ENCODE data around the gene PNMA5. TPM values are rescaled to one million over a fixed set of nuclear protein-coding genes. Genes with fewer than 3 reads are reported as not detected.

The PNMA5 gene
- total and polyA plus RNA-seq, 7 donors: not detected

- TF ChIP-seq, protein P1, sequence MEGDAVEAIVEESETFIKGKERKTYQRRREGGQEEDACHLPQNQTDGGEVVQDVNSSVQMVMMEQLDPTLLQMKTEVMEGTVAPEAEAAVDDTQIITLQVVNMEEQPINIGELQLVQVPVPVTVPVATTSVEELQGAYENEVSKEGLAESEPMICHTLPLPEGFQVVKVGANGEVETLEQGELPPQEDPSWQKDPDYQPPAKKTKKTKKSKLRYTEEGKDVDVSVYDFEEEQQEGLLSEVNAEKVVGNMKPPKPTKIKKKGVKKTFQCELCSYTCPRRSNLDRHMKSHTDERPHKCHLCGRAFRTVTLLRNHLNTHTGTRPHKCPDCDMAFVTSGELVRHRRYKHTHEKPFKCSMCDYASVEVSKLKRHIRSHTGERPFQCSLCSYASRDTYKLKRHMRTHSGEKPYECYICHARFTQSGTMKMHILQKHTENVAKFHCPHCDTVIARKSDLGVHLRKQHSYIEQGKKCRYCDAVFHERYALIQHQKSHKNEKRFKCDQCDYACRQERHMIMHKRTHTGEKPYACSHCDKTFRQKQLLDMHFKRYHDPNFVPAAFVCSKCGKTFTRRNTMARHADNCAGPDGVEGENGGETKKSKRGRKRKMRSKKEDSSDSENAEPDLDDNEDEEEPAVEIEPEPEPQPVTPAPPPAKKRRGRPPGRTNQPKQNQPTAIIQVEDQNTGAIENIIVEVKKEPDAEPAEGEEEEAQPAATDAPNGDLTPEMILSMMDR (IDR thresholded peaks at IDR 0.05): no peak
- Histone ChIP-seq H3K36me3 (ENCODE audit: insufficient read depth in 1 of 2, low read depth in 1 of 2) (peaks cover 0 to 5% of the 10 kb centered on the region in 2 donors), H3K4me3 (no peak overlapping the region), H3K27ac (no peak overlapping the region), H3K4me1 (no peaks in the 10 kb centered on the region), H3K27me3 (ENCODE audit: insufficient read depth in 3 of 3, low read length in 2 of 3) (no peaks in the 10 kb centered on the region), H3K9me3 (no peaks in the 10 kb centered on the region)
- no peak for DNase-seq
- 84 to 95% (median 95%) methylated on average over 10 to 11 of the region's 11 CpGs for WGBS, 3 donors
- intact Hi-C loops (cut with DNase I): loop anchor here in 1 of 2 donors (10.0 kb wide), 1 partner anchor 720 kb away; no protein-coding TSS in a partner anchor
- no peak for ATAC-seq
Observed at GRCh38 chrX:152945021-152945979, 48.6 kb downstream of the PNMA5 start.

GRCh38 chrX:152943826-152944225, 50.1 kb downstream of the PNMA5 start:
- H3K9me3 ChIP-seq: no peaks in the 10 kb centered on the region
- TF ChIP-seq, protein P1 (IDR thresholded peaks at IDR 0.05): no peak
- ATAC-seq (no peak), DNase-seq (no peak)
- no peak overlapping the region for H3K4me3 ChIP-seq
- intact Hi-C loops (cut with DNase I): loop anchor here in 1 of 2 donors (10.0 kb wide), 1 partner anchor 721 kb away; no protein-coding TSS in a partner anchor
- H3K4me1 ChIP-seq: no peaks in the 10 kb centered on the region
- no peak overlapping the region for H3K27ac ChIP-seq
- H3K27me3 ChIP-seq (ENCODE audit: insufficient read depth in 3 of 3, low read length in 2 of 3): no peaks in the 10 kb centered on the region
- H3K36me3 ChIP-seq (ENCODE audit: insufficient read depth in 1 of 2, low read depth in 1 of 2): peaks cover 0 to 1% of the 10 kb centered on the region in 2 donors
- 71 to 100% (median 92%) methylated on average over 1 of the region's 1 CpG for WGBS, 3 donors

DNA sequence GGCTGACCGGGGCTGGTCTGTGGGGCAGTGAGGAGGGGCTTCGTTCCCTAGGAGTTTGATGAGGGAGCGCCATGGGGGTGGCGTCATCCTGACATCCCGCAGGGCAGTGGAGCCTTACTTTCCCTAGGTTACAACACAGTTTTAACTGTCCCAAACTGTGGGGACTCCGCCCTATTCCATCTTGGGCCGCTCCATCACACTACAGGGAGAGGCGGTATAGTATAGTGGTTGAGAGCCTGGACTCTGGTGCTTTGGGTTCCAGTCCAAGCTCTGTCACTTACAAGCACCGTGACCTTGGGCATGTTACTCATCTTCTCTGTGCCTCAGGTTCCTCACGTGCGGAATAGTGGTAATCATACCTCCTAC, 51.9 kb downstream of the PNMA5 start:
- ATAC-seq (peak; percentile 10 to 32 (median 18)), DNase-seq (no peak)
- H3K4me1 ChIP-seq: no peaks in the 10 kb centered on the region
- TF ChIP-seq, protein P1 (IDR thresholded peaks at IDR 0.05): no peak
- no peaks in the 10 kb centered on the region for H3K9me3 ChIP-seq
- peak overlapping the region; percentile 74 for H3K4me3 ChIP-seq
- H3K27me3 ChIP-seq (ENCODE audit: insufficient read depth in 3 of 3, low read length in 2 of 3): no peaks in the 10 kb centered on the region
- no peaks in the 10 kb centered on the region for H3K36me3 ChIP-seq (ENCODE audit: insufficient read depth in 1 of 2, low read depth in 1 of 2)
- intact Hi-C loops (cut with DNase I): loop anchor here in 1 of 2 donors (10.0 kb wide), 1 partner anchor 723 kb away; no protein-coding TSS in a partner anchor
- peak overlapping the region; percentile 83 for H3K27ac ChIP-seq
- WGBS, 3 donors: 34 to 57% (median 43%) methylated on average over 9 to 11 of the region's 11 CpGs

DNA sequence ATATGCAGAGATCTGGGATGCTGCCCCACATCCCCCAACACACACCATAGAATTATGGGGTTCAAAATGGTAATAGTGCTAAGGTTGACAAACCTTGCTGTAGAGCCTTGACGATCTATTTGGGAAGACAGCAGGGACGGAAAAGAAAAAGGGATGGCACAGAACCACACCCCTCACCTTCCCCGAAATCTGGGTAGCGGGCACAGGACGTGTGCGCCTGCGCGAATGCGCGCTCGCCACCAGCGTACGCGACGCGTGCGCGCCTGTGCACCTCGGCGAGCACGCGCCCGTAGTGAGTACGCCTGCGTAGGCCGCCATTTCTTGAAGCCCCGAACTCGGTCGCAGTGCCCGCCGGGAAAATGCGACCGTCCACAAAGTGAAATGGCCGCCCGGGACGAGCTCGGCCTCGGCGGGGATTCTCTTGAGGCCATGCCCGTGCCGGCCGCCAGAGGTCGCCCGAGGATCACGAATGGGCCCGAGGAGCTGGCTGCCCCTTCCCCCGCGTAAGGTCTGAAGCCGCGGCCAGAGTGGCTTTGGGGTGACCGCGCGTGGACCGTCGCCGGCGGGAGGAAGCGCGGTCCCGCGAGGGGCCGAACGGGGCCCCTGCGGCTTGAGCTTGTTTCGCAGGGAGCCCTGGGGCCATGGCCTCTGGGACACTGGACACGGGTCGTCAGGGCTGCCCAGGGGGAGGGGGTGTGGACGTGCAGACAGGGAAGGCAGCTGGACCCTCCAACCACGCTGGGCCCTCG, 52.4 kb downstream of the PNMA5 start:
- Histone ChIP-seq H3K9me3 (no peaks in the 10 kb centered on the region), H3K27ac (peak overlapping the region; percentile 83), H3K4me1 (no peaks in the 10 kb centered on the region), H3K27me3 (ENCODE audit: insufficient read depth in 3 of 3, low read length in 2 of 3) (peaks cover 0 to 5% (median 0%) of the 10 kb centered on the region in 3 donors), H3K4me3 (peak overlapping the region; percentile 74), H3K36me3 (ENCODE audit: insufficient read depth in 1 of 2, low read depth in 1 of 2) (no peaks in the 10 kb centered on the region)
- peak; percentile 90 to 95 for DNase-seq
- peak; percentile 96 to 98 (median 98) for ATAC-seq
- intact Hi-C loops (cut with DNase I): loop anchor here in 1 of 2 donors (10.0 kb wide), 1 partner anchor 723 kb away; no protein-coding TSS in a partner anchor
- TF ChIP-seq, protein P1 (IDR thresholded peaks at IDR 0.05): peak; percentile 76
- 0 to 28% (median 1%) methylated on average over 36 to 70 of the region's 70 CpGs for WGBS, 3 donors

Other genes with a start within 250 kb of the PNMA5 start
- not detected for gene MAGEA2, start 240.3 kb downstream of the PNMA5 start, total RNA-seq
- not detected for gene MAGEA2, start 240.3 kb downstream of the PNMA5 start, polyA plus RNA-seq
- not detected for gene CSAG3, start 234.9 kb downstream of the PNMA5 start, total RNA-seq
- not detected for gene CSAG3, start 234.9 kb downstream of the PNMA5 start, polyA plus RNA-seq
- gene MAGEA6, start 224.4 kb downstream of the PNMA5 start, total RNA-seq: not detected
- not detected for gene MAGEA6, start 224.4 kb downstream of the PNMA5 start, polyA plus RNA-seq
- 10 to 100 TPM in 3 of 4 donors, 1 to 10 TPM in 1; 9.2 to 15.0 (median 12.4) TPM for gene CETN2, start 163.4 kb downstream of the PNMA5 start, total RNA-seq
- 10 to 100 TPM; 15.4 to 29.8 (median 16.2) TPM for gene CETN2, start 163.4 kb downstream of the PNMA5 start, polyA plus RNA-seq
- gene NSDHL, start 163.1 kb downstream of the PNMA5 start, total RNA-seq: 1 to 10 TPM; 5.3 to 9.3 (median 7.5) TPM
- gene NSDHL, start 163.1 kb downstream of the PNMA5 start, polyA plus RNA-seq: 10 to 100 TPM in 2 of 3 donors, 1 to 10 TPM in 1; 8.1 to 18.7 (median 11.5) TPM
- 1 to 10 TPM; 1.3 to 1.5 (median 1.4) TPM for gene ZNF185, start 96.0 kb downstream of the PNMA5 start, total RNA-seq
- gene ZNF185, start 96.0 kb downstream of the PNMA5 start, polyA plus RNA-seq: 1 to 10 TPM in 1 of 3 donors, under 1 TPM in 2; 0.79 to 1.1 (median 0.79) TPM
- gene PNMA3, start 62.4 kb upstream of the PNMA5 start, total RNA-seq: under 1 TPM in 3 of 4 donors, not detected in 1; 0.10 to 0.69 (median 0.30) TPM
- gene PNMA3, start 62.4 kb upstream of the PNMA5 start, polyA plus RNA-seq: under 1 TPM; 0.03 to 0.04 (median 0.04) TPM
- 1 to 10 TPM in 1 of 4 donors, under 1 TPM in 3; 0.17 to 1.3 (median 0.29) TPM for gene PNMA6A, start 78.3 kb upstream of the PNMA5 start, total RNA-seq
- gene PNMA6A, start 78.3 kb upstream of the PNMA5 start, polyA plus RNA-seq: under 1 TPM; 0.09 to 0.31 (median 0.20) TPM
- gene MAGEA1, start 185.2 kb upstream of the PNMA5 start, total RNA-seq: not detected
- not detected for gene MAGEA1, start 185.2 kb upstream of the PNMA5 start, polyA plus RNA-seq

All from psoas muscle (tissue), 8 donors.